MM.1S (cell line): ENCODE data around the gene RPTOR.

Experiments
- CTCF ChIP-seq: fragments of 300-600 bp; sonication (generic); IDR thresholded peaks from 2 replicates; pipeline ENCODE4 v1.5.1; 2016; ENCODE audit warnings: antibody characterized with exemption, low read length, mixed read lengths
- EZH2 ChIP-seq: fragments of 300-600 bp; sonication (generic); optimal IDR thresholded peaks from 2 replicates; pipeline ENCODE3; 2017; ENCODE audit warnings: low read depth, mild to moderate bottlenecking, antibody characterized with exemption, low read length, mixed read lengths
- EZH2phosphoT487 ChIP-seq: fragments of 300-600 bp; sonication (generic); IDR thresholded peaks from 2 replicates; pipeline ENCODE4 v1.6.1; 2018; ENCODE audit warnings: antibody characterized with exemption, low read length

DNA sequence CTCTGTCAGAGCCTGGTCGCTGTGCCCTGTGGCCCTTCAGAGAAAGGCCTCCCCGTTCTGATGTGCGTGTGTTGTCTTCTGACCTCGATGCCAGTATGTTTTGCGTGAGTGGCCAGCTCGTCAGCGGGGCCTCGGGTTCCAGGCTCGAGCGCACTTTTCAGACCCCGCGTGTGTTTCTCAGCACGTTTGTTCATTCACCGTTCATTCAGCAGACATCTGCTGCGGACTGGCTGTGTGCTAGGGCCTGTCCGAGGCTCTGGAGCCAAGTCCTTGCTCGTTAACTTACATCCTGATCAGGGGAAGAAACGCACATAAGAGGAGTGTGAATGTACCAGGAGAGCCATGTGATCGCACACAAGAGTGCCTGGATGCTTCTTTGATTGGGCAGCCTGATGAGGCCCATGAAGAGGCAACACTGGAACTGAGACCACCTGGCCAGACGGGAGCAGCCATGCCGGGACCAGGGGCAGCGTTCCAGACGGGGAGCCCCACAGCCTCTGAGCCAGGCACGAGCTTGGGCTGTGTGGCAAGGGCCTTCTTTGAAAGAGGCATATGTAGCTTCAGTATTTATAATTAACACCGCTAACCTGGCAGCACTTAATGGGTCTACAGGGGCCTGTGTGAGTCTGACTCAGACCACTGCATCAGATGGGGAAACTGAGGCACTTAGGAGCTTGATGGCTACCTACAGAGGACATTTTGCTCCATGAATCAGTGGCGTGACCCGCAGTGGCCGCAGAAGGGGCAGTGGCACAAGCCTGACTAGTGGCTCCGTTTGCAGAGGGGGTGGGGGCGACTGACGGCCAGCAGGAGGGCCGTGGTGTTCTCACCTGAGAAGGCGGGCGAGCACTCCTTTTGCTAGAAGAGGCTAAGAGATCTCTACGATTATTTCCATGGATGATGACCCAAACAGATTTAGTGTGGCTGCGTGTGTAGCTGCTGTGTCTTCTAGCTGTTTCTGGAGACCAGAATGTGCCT, 259.1 kb downstream of the RPTOR start:
- no peak for TF ChIP-seq CTCF
- TF ChIP-seq EZH2 = no peak
- TF ChIP-seq EZH2phosphoT487 = no peak
